HepG2 (cell line): Measurements from ENCODE around the gene LXN. TPM values are rescaled to one million over a fixed set of nuclear protein-coding genes. Genes with fewer than 3 reads are reported as not detected.
A peak's percentile ranks its signal among the peaks of the same experiment; 100 is the strongest.

Experiments used
- ATAC-seq: fragments of 200-7000 bp; cut with Tn5 transposase; 3 replicates; pipeline ENCODE4 v1.9.1; 2020; ENCODE audit warnings: mild to moderate bottlenecking, moderate library complexity
- BruUV-seq: library from RNA; stranded (reverse); fragments of 400-500 nt; replicated peaks from 2 replicates; lab custom pipeline; 2021; lab: Mats Ljungman, UMichigan
- CTCF ChIA-PET: fragments of 300-600 bp; formaldehyde crosslinking; extraction: SDS; loops from one replicate; lab custom pipeline; 2021; ENCODE audit warnings: low total read pairs, inconsistent platforms, low intra/inter-chr PET ratio; lab: Yijun Ruan, JAX
- POLR2A ChIA-PET: fragments of 350-600 bp; sonication (Branson Sonifier 250); formaldehyde crosslinking; loops from one replicate; lab custom pipeline; 2020; ENCODE audit warnings: antibody characterized with exemption, inconsistent platforms; lab: Yijun Ruan, JAX
- DNase-seq: peaks from one replicate; pipeline ENCODE4 v3.0.0-alpha.2; 2015; ENCODE audit warnings: low spot score
- FAIRE-seq: peaks from 3 replicates; lab custom pipeline; 2011; peaks lifted over from hg19 to GRCh38; lab: Jason Lieb, UNC
- H2AFZ ChIP-seq: one replicate; pipeline ENCODE4 v1.6.1; 2011; ENCODE audit warnings: low read length, inconsistent platforms
- H3K27ac ChIP-seq: fragments of 300-600 bp; 3 replicates; pipeline ENCODE4 v1.8.0; 2011; ENCODE audit warnings: mixed run types, mild to moderate bottlenecking, mixed read lengths, low read length, inconsistent platforms; ENCODE audit not compliant: insufficient read depth; ENCODE audit errors: extremely low read length
- H3K27me3 ChIP-seq, 2 experiments: fragments of 200-600 bp in 1 of 2; 2 replicates in 1 of 2; 3 replicates in 1 of 2; pipeline versions ENCODE4 v1.6.0 to v1.8.0; 2011; ENCODE audit warnings: low read length in 2 of 2, mild to moderate bottlenecking in 2 of 2, moderate library complexity in 2 of 2, inconsistent platforms in 1 of 2; ENCODE audit not compliant: insufficient read depth in 2 of 2, control insufficient read depth in 1 of 2
- H3K36me3 ChIP-seq, 2 experiments: fragments of 200-600 bp in 1 of 2; replicated peaks in 1 of 2; 2 replicates in 1 of 2; 3 replicates in 1 of 2; pipeline versions ENCODE4 v1.5.1 to v1.8.0; 2011; ENCODE audit warnings: low read length in 2 of 2, inconsistent platforms in 1 of 2; ENCODE audit not compliant: insufficient read depth in 2 of 2, control insufficient read depth in 1 of 2
- H3K4me1 ChIP-seq: 2 replicates; pipeline ENCODE4 v1.5.1; 2012; ENCODE audit warnings: low read length, inconsistent platforms; ENCODE audit not compliant: insufficient read depth
- H3K4me2 ChIP-seq: 2 replicates; pipeline ENCODE4 v1.6.0; 2011; ENCODE audit warnings: low read depth, low read length, inconsistent platforms
- H3K4me3 ChIP-seq, 3 experiments: fragments of 200-600 bp in 1 of 3; sonication (generic), shearing (Covaris generic) in 1 of 3; replicated peaks in 1 of 3; 2 replicates each; pipeline ENCODE4 v1.5.1; 2011 to 2016; ENCODE audit warnings: low read length in 3 of 3, inconsistent platforms in 2 of 3, low read depth in 2 of 3, mild to moderate bottlenecking in 2 of 3, control low read depth in 1 of 3, mixed read lengths in 1 of 3; ENCODE audit not compliant: insufficient read depth in 1 of 3
- H3K79me2 ChIP-seq: one replicate; pipeline ENCODE4 v1.6.1; 2011; ENCODE audit warnings: low read length, inconsistent platforms; ENCODE audit not compliant: insufficient read depth
- H3K9ac ChIP-seq: 2 replicates; pipeline ENCODE4 v1.6.0; 2011; ENCODE audit warnings: mild to moderate bottlenecking, low read depth, low read length, inconsistent platforms; ENCODE audit not compliant: insufficient read depth
- H3K9me3 ChIP-seq: 2 replicates; pipeline ENCODE4 v1.5.1; 2012; ENCODE audit warnings: mild to moderate bottlenecking, low read length
- H4K20me1 ChIP-seq: 2 replicates; pipeline ENCODE4 v1.6.0; 2011; ENCODE audit warnings: inconsistent platforms, mild to moderate bottlenecking, low read length, moderate library complexity; ENCODE audit not compliant: insufficient read depth
- CBX2 ChIP-seq, 2 experiments: fragments of 200-600 bp in 1 of 2; sonication (generic); formaldehyde crosslinking in 1 of 2; IDR thresholded peaks; 2 replicates each; pipeline versions ENCODE4 v1.7.0 to v1.8.1; 2018 to 2022; ENCODE audit warnings: low read depth in 2 of 2, low read length in 1 of 2, mild to moderate bottlenecking in 1 of 2, missing genetic modification reagents in 1 of 2
- HNF4A ChIP-seq: sonication (generic); formaldehyde crosslinking; IDR thresholded peaks from 2 replicates; pipeline ENCODE4 v1.4.0; 2020; ENCODE audit warnings: missing genetic modification reagents
- MAFF ChIP-seq: IDR thresholded peaks from 2 replicates; pipeline ENCODE4 v1.6.1; 2011; ENCODE audit warnings: low read depth, low read length, improper control_type of control experiment
- MAFK ChIP-seq, 2 experiments: IDR thresholded peaks in 1 of 2; conservative IDR thresholded peaks in 1 of 2; 2 replicates each; pipeline ENCODE4 v1.6.1; 2011; ENCODE audit warnings: improper control_type of control experiment in 2 of 2, low read length in 2 of 2
- ZFYVE20 ChIP-seq: sonication (generic); formaldehyde crosslinking; IDR thresholded peaks from 2 replicates; pipeline ENCODE4 v1.8.0; 2023; ENCODE audit warnings: low read depth, mild to moderate bottlenecking, moderate library complexity, missing genetic modification reagents, borderline replicate concordance
- ZNF3 ChIP-seq: IDR thresholded peaks from 2 replicates; pipeline ENCODE4 v1.7.0; 2017; ENCODE audit warnings: inconsistent platforms
- ZNF383 ChIP-seq: sonication (generic); formaldehyde crosslinking; IDR thresholded peaks from 2 replicates; pipeline ENCODE4 v1.4.0; 2020; ENCODE audit warnings: missing genetic modification reagents, mild to moderate bottlenecking, borderline replicate concordance
- ZNF761 ChIP-seq: sonication (generic); formaldehyde crosslinking; conservative IDR thresholded peaks from 2 replicates; pipeline ENCODE4 v1.4.0; 2020; ENCODE audit warnings: mild to moderate bottlenecking, missing genetic modification reagents
- ZNF788 ChIP-seq: sonication (generic); formaldehyde crosslinking; IDR thresholded peaks from 2 replicates; pipeline ENCODE4 v1.5.0; 2020; ENCODE audit warnings: mild to moderate bottlenecking, missing genetic modification reagents, borderline replicate concordance
- ZSCAN21 ChIP-seq: sonication (generic); formaldehyde crosslinking; IDR thresholded peaks from 2 replicates; pipeline ENCODE4 v1.8.0; 2022; ENCODE audit warnings: mild to moderate bottlenecking, missing genetic modification reagents, moderate library complexity, borderline replicate concordance
- WGBS: methylation state at CpG from one replicate; pipeline ENCODE4 v1.1.6; 2017; ENCODE audit warnings: low lambda C conversion rate; 5-methylcytosine and 5-hydroxymethylcytosine counted together
- in situ Hi-C: cut with HindIII; loops from 2 replicates; pipeline ENCODE4 v1.10.0; 2017; ENCODE audit warnings: low pct_unique_long_range_greater_than_20kb; ENCODE audit not compliant: extremely low pct_ligation_motif_present
- intact Hi-C: fragments of 100-400 bp; cut with micrococcal nuclease; formaldehyde crosslinking; loops from one replicate; pipeline ENCODE4 v1.10.0; 2022; ENCODE audit not compliant: unreplicated experiment
- polyA plus RNA-seq, 8 experiments: library from polyadenylated mRNA; depleted of rRNA in 3 of 8; stranded (reverse) in 7 of 8; unstranded in 1 of 8; fragments of >200 nt; fragmentation: Illumina TruSeq in 4 of 8; extraction: Trizol in 4 of 8; gene quantifications; 2 replicates each; pipeline versions ENCODE4 v1.2.1 to v1.2.3, GENCODE V29; 2011 to 2016; ENCODE audit warnings: low read depth in 4 of 8, missing spikeins in 1 of 8, mixed read lengths in 1 of 8; ENCODE audit not compliant: insufficient read depth in 1 of 8
- total RNA-seq, 5 experiments: library from RNA; depleted of rRNA; stranded (reverse); fragments of >200 nt; fragmentation: Illumina TruSeq; extraction: Trizol; gene quantifications; 2 replicates each; pipeline ENCODE4 v1.2.3, GENCODE V29; 2016; ENCODE audit warnings: low read depth in 1 of 5

LXN gene
- total and polyA plus RNA-seq, 2 of the 13 experiments (the other 11 are each of a cell fraction or from before 2014, with no cell fraction given), result not detected

DNA sequence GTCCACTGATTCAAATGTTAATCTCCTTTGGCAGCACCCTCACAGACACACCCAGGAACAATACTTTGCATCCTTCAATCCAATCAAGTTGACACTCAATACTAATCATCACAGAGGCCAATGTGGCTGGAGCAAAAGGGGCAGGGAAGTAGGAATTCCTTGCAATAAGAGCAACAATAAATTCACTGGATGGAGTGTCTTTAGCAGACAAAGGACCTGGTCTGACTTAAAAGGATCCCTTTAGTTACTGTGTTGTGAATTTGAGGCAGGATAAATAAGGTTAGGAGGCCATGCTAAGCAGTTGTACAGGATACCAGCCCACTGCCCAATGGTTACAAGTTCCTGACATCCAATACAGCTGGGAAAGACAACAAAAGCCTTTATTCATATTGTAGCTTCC, 40.5 kb downstream of the LXN start (continued):
- TF ChIP-seq ZNF761 (CRISPR knock-in tag), result no peak

DNA sequence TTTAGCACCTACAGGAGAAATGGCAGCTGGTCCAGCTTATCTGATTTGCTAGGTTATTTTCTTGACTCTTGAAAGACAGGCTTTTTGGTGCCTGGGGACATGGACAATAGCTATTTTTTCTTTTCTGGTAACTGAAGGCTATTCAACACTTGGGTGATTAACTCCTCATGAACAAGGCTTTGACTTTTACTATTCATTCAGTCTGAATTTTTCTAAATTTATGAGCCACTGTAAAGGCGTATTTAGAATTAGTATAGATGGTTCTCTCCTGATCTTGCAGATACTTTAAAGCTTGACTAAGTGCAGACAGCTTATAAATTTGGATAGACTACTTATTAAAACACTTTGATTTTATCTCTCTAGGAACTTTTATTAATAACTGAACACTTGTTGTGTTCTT, 46.6 kb downstream of the LXN start:
- Histone ChIP-seq H3K4me1 (no peaks in the 10 kb centered on the region), H3K79me2 (no peaks in the 10 kb centered on the region), H3K9me3 (peaks cover 4% of the 10 kb centered on the region; the same call in 1 of the 2 replicates), H3K36me3 (no peaks in the 10 kb centered on the region), H3K4me3 (no peak overlapping the region), H3K27ac (no peak overlapping the region), H3K9ac (no peak overlapping the region), H2AFZ (no peak overlapping the region), H3K4me2 (no peak overlapping the region), H4K20me1 (no peaks in the 10 kb centered on the region), H3K27me3 (peaks cover 0 to 9% of the 10 kb centered on the region in 2 experiments; a peak in 1 of 5 replicates)
- no peak for ATAC-seq
- POLR2A ChIA-PET, result no interaction called here
- intact Hi-C loops (no loop called here), in situ Hi-C loops (no loop called here)
- BruUV-seq, result no TSS peak
- no peak for FAIRE-seq
- CTCF ChIA-PET, result no interaction called here
- no peak for TF ChIP-seq ZNF788 (CRISPR knock-in tag)
- TF ChIP-seq ZNF3 (CRISPR knock-in tag), result no peak
- TF ChIP-seq CBX2 (IDR thresholded peaks at IDR 0.05; ENCODE audit: low read depth, low read length), result no peak
- no peak for TF ChIP-seq CBX2 (CRISPR knock-in tag; IDR thresholded peaks at IDR 0.05; ENCODE audit: low read depth)
- 7% methylated on average over 1 of the region's 1 CpG for WGBS
- no peak for DNase-seq

DNA sequence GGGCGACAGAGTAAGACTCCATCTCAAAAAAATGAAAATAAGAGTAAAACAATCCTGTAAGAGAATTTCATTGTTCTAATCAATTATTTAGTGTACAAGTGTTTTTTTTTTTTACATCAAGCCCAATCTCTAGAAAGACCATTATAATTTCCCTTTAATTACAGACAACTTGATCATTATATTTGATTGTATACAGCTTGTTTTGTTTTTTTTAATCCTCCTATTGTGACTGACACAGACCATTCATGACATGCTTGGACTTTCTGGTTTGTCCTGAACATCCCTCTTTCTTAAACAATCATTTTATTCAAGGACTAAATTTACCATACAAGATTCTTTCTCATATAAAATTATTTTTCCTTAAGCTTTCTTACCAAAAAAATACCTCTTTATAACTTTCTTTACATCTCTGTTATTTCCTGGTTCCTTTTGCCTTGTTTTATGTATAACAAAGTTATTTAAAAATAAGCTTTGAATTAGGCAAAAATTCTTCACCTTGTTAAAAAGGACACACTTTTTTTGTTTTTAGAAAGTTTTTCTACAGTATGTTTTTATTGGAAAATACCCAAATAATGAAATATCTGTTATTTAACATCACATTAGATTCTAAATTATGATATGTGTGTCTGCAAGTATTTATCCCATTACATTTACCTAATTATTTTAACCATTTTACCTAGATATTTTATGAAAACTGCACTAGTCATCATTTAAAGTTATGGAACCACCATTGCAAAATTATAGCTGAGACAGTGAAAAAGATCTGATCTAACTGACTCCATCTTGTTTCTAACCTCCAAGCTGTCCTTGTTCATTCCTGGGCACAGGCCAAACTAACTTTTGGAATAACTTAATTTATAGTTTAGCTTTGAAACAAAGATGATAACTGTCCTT, 54.2 kb downstream of the LXN start:
- no peak for ATAC-seq
- Histone ChIP-seq H3K4me1 (no peaks in the 10 kb centered on the region), H3K4me3 (no peak overlapping the region), H3K9ac (no peak overlapping the region), H2AFZ (no peak overlapping the region), H3K27me3 (no peaks in the 10 kb centered on the region), H3K27ac (no peak overlapping the region), H3K36me3 (no peaks in the 10 kb centered on the region), H3K79me2 (no peaks in the 10 kb centered on the region), H3K9me3 (peaks cover 34% of the 10 kb centered on the region), H3K4me2 (no peak overlapping the region), H4K20me1 (no peaks in the 10 kb centered on the region)
- FAIRE-seq, result no peak
- intact Hi-C loops, result no loop called here
- WGBS, result 0% methylated on average over 1 of the region's 1 CpG
- no TSS peak for BruUV-seq
- DNase-seq, result no peak
- CTCF ChIA-PET, result no interaction called here
- POLR2A ChIA-PET, result no interaction called here
- TF ChIP-seq HNF4A (CRISPR knock-in tag), result no peak
- TF ChIP-seq ZNF383 (CRISPR knock-in tag), result no peak
- peak; percentile 16 to 71; a peak in 2 of 4 replicates for TF ChIP-seq MAFK (conservative IDR thresholded peaks at IDR 0.05 in 1 of 2, IDR thresholded peaks at IDR 0.05 in 1 of 2; ENCODE audit: low read length in 2 of 2)
- TF ChIP-seq ZFYVE20, result no peak
- no peak for TF ChIP-seq ZSCAN21 (CRISPR knock-in tag)
- peak; percentile 39; the same call in 1 of the 2 replicates for TF ChIP-seq MAFF
- in situ Hi-C loops, result no loop called here
